ENCODE results near the gene RNF121. TPM values are rescaled to one million over a fixed set of nuclear protein-coding genes. Genes with fewer than 3 reads are reported as not detected.

Gene RNF121
- total and polyA plus RNA-seq, 2 donors (not counting 1 experiment from before 2014, with no cell fraction given) = 29.6 to 48.6 TPM

DNA sequence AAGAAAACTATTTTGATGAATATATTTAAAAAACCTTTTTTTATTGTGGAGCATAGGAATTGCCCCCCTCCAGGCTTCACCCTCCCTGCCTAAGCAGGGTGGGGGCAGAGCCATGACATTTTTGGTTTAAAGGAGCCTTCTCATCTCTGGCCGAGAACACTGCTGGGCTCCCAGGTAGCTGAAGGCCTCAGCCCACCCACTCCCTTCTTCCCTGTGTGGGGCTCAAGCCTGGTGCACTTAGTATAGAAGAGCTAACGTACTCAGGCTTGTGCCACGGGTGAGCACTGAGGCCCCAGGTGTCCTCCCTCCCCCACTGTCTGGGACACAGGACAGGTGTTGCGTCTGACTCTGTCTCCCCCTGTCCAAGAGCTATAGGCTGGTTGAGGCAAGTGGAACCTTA, 67.7 kb downstream of the RNF121 start:
- no peak for DNase-seq (ENCODE audit: low read depth in 2 of 2)
- Histone ChIP-seq H3K9ac (ENCODE audit: insufficient read depth, low read length) (no peak overlapping the region), H3K4me2 (ENCODE audit: extremely low read depth, insufficient read depth, low read length) (no peak overlapping the region), H3K4me3 (replicated peaks in 1 of 4; ENCODE audit: control extremely low read depth in 1 of 4, insufficient read depth in 1 of 4, low read depth in 3 of 4, low read length in 4 of 4) (no peak overlapping the region), H3K36me3 (ENCODE audit: control insufficient read depth, insufficient read depth, low read length) (peaks cover 7% of the 10 kb centered on the region), H4K20me1 (ENCODE audit: control insufficient read depth, extremely low read depth, insufficient read depth, low read length) (no peaks in the 10 kb centered on the region), H3K27ac (ENCODE audit: insufficient read depth, low read length) (no peak overlapping the region), H2AFZ (ENCODE audit: low read length) (no peak overlapping the region), H3K9me3 (ENCODE audit: control insufficient read depth, insufficient read depth, low read depth, low read length) (no peaks in the 10 kb centered on the region), H3K79me2 (ENCODE audit: control insufficient read depth, insufficient read depth, low read length) (no peaks in the 10 kb centered on the region), H3K27me3 (ENCODE audit: control insufficient read depth, insufficient read depth, low read length) (no peaks in the 10 kb centered on the region), H3K4me1 (ENCODE audit: control insufficient read depth, extremely low read depth, insufficient read depth, low read length) (peaks cover 3% of the 10 kb centered on the region)
- no peak for TF ChIP-seq CTCF (conservative IDR thresholded peaks at IDR 0.05 in 1 of 2, IDR thresholded peaks at IDR 0.05 in 1 of 2; ENCODE audit: low read depth in 1 of 2, low read length in 2 of 2)

DNA sequence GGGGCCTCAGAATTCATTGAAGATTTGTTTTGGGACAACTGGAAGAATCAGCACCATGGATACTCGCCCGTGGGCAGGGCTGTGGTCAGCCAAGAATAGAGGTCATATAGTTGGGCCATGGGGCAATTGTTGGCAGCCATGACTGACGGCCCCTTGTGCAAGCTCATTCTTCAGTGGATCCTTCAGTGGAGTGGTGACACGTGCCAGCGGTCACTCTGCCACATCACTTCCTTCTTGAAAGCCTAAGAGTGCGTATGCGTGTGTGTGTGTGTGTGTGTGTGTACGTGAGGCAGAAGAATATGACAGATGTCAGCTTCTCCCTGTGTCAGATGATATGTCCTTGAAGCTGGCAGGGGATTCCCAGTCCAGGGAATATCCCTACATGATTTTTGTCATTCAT, 68.1 kb downstream of the RNF121 start:
- Histone ChIP-seq H3K27me3 (ENCODE audit: control insufficient read depth, insufficient read depth, low read length) (no peaks in the 10 kb centered on the region), H4K20me1 (ENCODE audit: control insufficient read depth, extremely low read depth, insufficient read depth, low read length) (no peaks in the 10 kb centered on the region), H3K79me2 (ENCODE audit: control insufficient read depth, insufficient read depth, low read length) (no peaks in the 10 kb centered on the region), H3K9ac (ENCODE audit: insufficient read depth, low read length) (no peak overlapping the region), H2AFZ (ENCODE audit: low read length) (no peak overlapping the region), H3K9me3 (ENCODE audit: control insufficient read depth, insufficient read depth, low read depth, low read length) (no peaks in the 10 kb centered on the region), H3K36me3 (ENCODE audit: control insufficient read depth, insufficient read depth, low read length) (peaks cover 10% of the 10 kb centered on the region), H3K4me1 (ENCODE audit: control insufficient read depth, extremely low read depth, insufficient read depth, low read length) (peaks cover 3% of the 10 kb centered on the region), H3K4me3 (replicated peaks in 1 of 4; ENCODE audit: control extremely low read depth in 1 of 4, insufficient read depth in 1 of 4, low read depth in 3 of 4, low read length in 4 of 4) (no peak overlapping the region), H3K27ac (ENCODE audit: insufficient read depth, low read length) (no peak overlapping the region), H3K4me2 (ENCODE audit: extremely low read depth, insufficient read depth, low read length) (no peak overlapping the region)
- TF ChIP-seq EZH2 (IDR thresholded peaks at IDR 0.05; ENCODE audit: low read length, missing control alignments) (no peak), CTCF (conservative IDR thresholded peaks at IDR 0.05 in 1 of 2, IDR thresholded peaks at IDR 0.05 in 1 of 2; ENCODE audit: low read depth in 1 of 2, low read length in 2 of 2) (no peak)
- no peak for DNase-seq (ENCODE audit: low read depth in 2 of 2)

DNA sequence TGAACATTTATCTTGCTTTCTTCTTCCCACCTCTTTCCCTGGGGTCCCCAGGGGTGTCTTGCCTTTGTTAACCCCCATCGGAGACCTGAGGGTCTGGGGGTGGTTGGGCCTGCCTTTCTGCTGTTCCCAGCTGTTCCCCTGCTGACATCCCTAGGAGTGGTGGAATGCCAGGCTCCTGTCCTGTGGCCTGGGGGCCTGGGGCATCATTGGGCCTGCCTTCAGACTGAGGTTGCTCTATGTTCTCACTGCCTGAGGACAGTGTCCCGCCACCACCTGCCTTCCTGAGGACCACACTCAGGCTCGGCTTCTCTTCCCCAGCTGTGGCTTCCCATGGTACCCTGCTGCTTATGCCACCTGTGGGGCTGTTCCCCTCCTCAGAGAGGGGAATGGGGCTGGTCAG, 68.7 kb downstream of the RNF121 start:
- H3K27ac ChIP-seq (ENCODE audit: insufficient read depth, low read length) = no peak overlapping the region
- no peak overlapping the region for H3K4me3 ChIP-seq (replicated peaks in 1 of 4; ENCODE audit: control extremely low read depth in 1 of 4, insufficient read depth in 1 of 4, low read depth in 3 of 4, low read length in 4 of 4)
- no peaks in the 10 kb centered on the region for H4K20me1 ChIP-seq (ENCODE audit: control insufficient read depth, extremely low read depth, insufficient read depth, low read length)
- DNase-seq (ENCODE audit: low read depth in 2 of 2) = no peak
- no peaks in the 10 kb centered on the region for H3K27me3 ChIP-seq (ENCODE audit: control insufficient read depth, insufficient read depth, low read length)
- peaks cover 12% of the 10 kb centered on the region for H3K36me3 ChIP-seq (ENCODE audit: control insufficient read depth, insufficient read depth, low read length)
- no peak overlapping the region for H3K9ac ChIP-seq (ENCODE audit: insufficient read depth, low read length)
- no peaks in the 10 kb centered on the region for H3K9me3 ChIP-seq (ENCODE audit: control insufficient read depth, insufficient read depth, low read depth, low read length)
- peaks cover 3% of the 10 kb centered on the region for H3K4me1 ChIP-seq (ENCODE audit: control insufficient read depth, extremely low read depth, insufficient read depth, low read length)
- H3K79me2 ChIP-seq (ENCODE audit: control insufficient read depth, insufficient read depth, low read length) = no peaks in the 10 kb centered on the region
- no peak overlapping the region for H3K4me2 ChIP-seq (ENCODE audit: extremely low read depth, insufficient read depth, low read length)
- no peak for TF ChIP-seq EZH2 (IDR thresholded peaks at IDR 0.05; ENCODE audit: low read length, missing control alignments)
- no peak for TF ChIP-seq CTCF (conservative IDR thresholded peaks at IDR 0.05 in 1 of 2, IDR thresholded peaks at IDR 0.05 in 1 of 2; ENCODE audit: low read depth in 1 of 2, low read length in 2 of 2)
- no peak overlapping the region for H2AFZ ChIP-seq (ENCODE audit: low read length)

Measured in fibroblast of lung (primary cell).